ENCODE results near the gene GBF1. TPM values are rescaled to one million over a fixed set of nuclear protein-coding genes. Genes with fewer than 3 reads are reported as not detected.

GBF1 gene
- total and polyA plus RNA-seq, 2 of the 13 experiments (the other 11 are each of a cell fraction or from before 2014, with no cell fraction given), result 17.1 to 21.9 TPM

- POLR2A ChIA-PET, result interaction anchor here (1.4 kb wide), 1 partner anchor 10 kb away, joined by 4 read pairs; the partner anchor contains the start of gene GBF1
- TF ChIP-seq, protein P1, sequence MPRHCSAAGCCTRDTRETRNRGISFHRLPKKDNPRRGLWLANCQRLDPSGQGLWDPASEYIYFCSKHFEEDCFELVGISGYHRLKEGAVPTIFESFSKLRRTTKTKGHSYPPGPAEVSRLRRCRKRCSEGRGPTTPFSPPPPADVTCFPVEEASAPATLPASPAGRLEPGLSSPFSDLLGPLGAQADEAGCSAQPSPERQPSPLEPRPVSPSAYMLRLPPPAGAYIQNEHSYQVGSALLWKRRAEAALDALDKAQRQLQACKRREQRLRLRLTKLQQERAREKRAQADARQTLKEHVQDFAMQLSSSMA (CRISPR knock-in tag; IDR thresholded peaks at IDR 0.05), result no peak
- TF ChIP-seq ARID5B (CRISPR knock-in tag; IDR thresholded peaks at IDR 0.05) (no peak), PPARG (CRISPR knock-in tag; conservative IDR thresholded peaks at IDR 0.05) (no peak), HOXA9 (CRISPR knock-in tag; IDR thresholded peaks at IDR 0.05; ENCODE audit: borderline replicate concordance) (no peak), ZNF616 (CRISPR knock-in tag; IDR thresholded peaks at IDR 0.05; ENCODE audit: low read depth) (no peak), HNRNPUL1 (IDR thresholded peaks at IDR 0.05; ENCODE audit: low read depth, low read length) (no peak), SP1 (IDR thresholded peaks at IDR 0.05) (no peak), SP1 (CRISPR knock-in tag; IDR thresholded peaks at IDR 0.05) (no peak), CC2D1A (CRISPR knock-in tag; IDR thresholded peaks at IDR 0.05) (no peak), MLLT10 (CRISPR knock-in tag; IDR thresholded peaks at IDR 0.05) (no peak), ZFP36L1 (CRISPR knock-in tag; IDR thresholded peaks at IDR 0.05) (no peak), ZNF83 (CRISPR knock-in tag; IDR thresholded peaks at IDR 0.05; ENCODE audit: borderline replicate concordance) (no peak), ZNF292 (CRISPR knock-in tag; IDR thresholded peaks at IDR 0.05; ENCODE audit: borderline replicate concordance, low read depth) (no peak), MTF1 (CRISPR knock-in tag; IDR thresholded peaks at IDR 0.05) (no peak), ZFYVE20 (CRISPR knock-in tag; IDR thresholded peaks at IDR 0.05; ENCODE audit: borderline replicate concordance, low read depth) (no peak), ZSCAN30 (CRISPR knock-in tag; IDR thresholded peaks at IDR 0.05) (no peak), ISX (CRISPR knock-in tag; conservative IDR thresholded peaks at IDR 0.05) (no peak), ZNF747 (CRISPR knock-in tag; IDR thresholded peaks at IDR 0.05; ENCODE audit: borderline replicate concordance) (no peak)
- TF ChIP-seq, protein P2, sequence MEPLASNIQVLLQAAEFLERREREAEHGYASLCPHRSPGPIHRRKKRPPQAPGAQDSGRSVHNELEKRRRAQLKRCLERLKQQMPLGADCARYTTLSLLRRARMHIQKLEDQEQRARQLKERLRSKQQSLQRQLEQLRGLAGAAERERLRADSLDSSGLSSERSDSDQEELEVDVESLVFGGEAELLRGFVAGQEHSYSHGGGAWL (CRISPR knock-in tag; IDR thresholded peaks at IDR 0.05), result no peak
- TF ChIP-seq, protein P3, sequence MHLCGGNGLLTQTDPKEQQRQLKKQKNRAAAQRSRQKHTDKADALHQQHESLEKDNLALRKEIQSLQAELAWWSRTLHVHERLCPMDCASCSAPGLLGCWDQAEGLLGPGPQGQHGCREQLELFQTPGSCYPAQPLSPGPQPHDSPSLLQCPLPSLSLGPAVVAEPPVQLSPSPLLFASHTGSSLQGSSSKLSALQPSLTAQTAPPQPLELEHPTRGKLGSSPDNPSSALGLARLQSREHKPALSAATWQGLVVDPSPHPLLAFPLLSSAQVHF (CRISPR knock-in tag; IDR thresholded peaks at IDR 0.05), result no peak
- H3K27me3 ChIP-seq (ENCODE audit: control insufficient read depth in 1 of 2, insufficient read depth in 2 of 2, low read length in 2 of 2), result no peaks in the 10 kb centered on the region
- no peak for ATAC-seq
- no peak overlapping the region for H3K27ac ChIP-seq (ENCODE audit: extremely low read length, insufficient read depth, low read length)
- H3K4me3 ChIP-seq (replicated peaks in 1 of 3; ENCODE audit: insufficient read depth in 1 of 3, low read depth in 2 of 3, low read length in 3 of 3), result no peak overlapping the region
- no peak for DNase-seq (ENCODE audit: low spot score)
- H3K9me3 ChIP-seq (ENCODE audit: low read length), result no peaks in the 10 kb centered on the region
- H3K4me1 ChIP-seq (ENCODE audit: insufficient read depth, low read length), result no peaks in the 10 kb centered on the region
- H3K9ac ChIP-seq (ENCODE audit: insufficient read depth, low read depth, low read length), result no peak overlapping the region
- 98% methylated on average over 2 of the region's 2 CpGs for WGBS (ENCODE audit: low lambda C conversion rate)
- H4K20me1 ChIP-seq (ENCODE audit: insufficient read depth, low read length), result peaks cover 4% of the 10 kb centered on the region
- H3K79me2 ChIP-seq (ENCODE audit: insufficient read depth, low read length), result peaks cover 56% of the 10 kb centered on the region
- in situ Hi-C loops (cut with HindIII; ENCODE audit: extremely low pct_ligation_motif_present, low pct_unique_long_range_greater_than_20kb), result no loop called here
- H2AFZ ChIP-seq (ENCODE audit: low read length), result no peak overlapping the region
- H3K4me2 ChIP-seq (ENCODE audit: low read depth, low read length), result no peak overlapping the region
- CTCF ChIA-PET (ENCODE audit: low intra/inter-chr PET ratio, low total read pairs), result no interaction called here
- peaks cover 7 to 20% of the 10 kb centered on the region in 2 experiments; a peak in 4 of 5 replicates for H3K36me3 ChIP-seq (replicated peaks in 1 of 2; ENCODE audit: control insufficient read depth in 1 of 2, insufficient read depth in 2 of 2, low read length in 2 of 2)
- no peak for FAIRE-seq
- intact Hi-C loops (cut with micrococcal nuclease; ENCODE audit: unreplicated experiment), result no loop called here
- no TSS peak for BruUV-seq (replicated peaks)
Measured at GRCh38 chr10:102255404-102255803, 10.1 kb downstream of the GBF1 start.
